Gastroesophageal sphincter (tissue), 4 donors: Measurements from ENCODE around the gene PGBD4. TPM values are rescaled to one million over a fixed set of nuclear protein-coding genes. Genes with fewer than 3 reads are reported as not detected.
A peak's percentile ranks its signal among the peaks of the same experiment; 100 is the strongest.

Experiments
- ATAC-seq: fragments of 150-250 bp; one replicate; pipeline ENCODE4 v1.9.1; 2016; ENCODE audit warnings: mild to moderate bottlenecking, moderate library complexity
- H3K27ac ChIP-seq, 4 donors: fragments of 200-600 bp; sonication (generic) in 3 of 4; 1 replicate in 3 of 4; 2 replicates in 1 of 4; pipeline ENCODE4 v1.5.1; 2016 to 2019
- H3K27me3 ChIP-seq: fragments of 200-600 bp; sonication (generic); one replicate; pipeline ENCODE4 v1.5.1; 2019
- H3K36me3 ChIP-seq, 2 donors: fragments of 200-600 bp; sonication (generic); one replicate each; pipeline ENCODE4 v1.5.1; 2019; ENCODE audit warnings: control low read depth in 1 of 2
- H3K4me1 ChIP-seq, 3 donors: fragments of 200-600 bp; sonication (generic); 1 replicate in 2 of 3; 2 replicates in 1 of 3; pipeline ENCODE4 v1.5.1; 2016 to 2019; ENCODE audit warnings: control low read depth in 2 of 3
- H3K4me3 ChIP-seq, 2 donors: fragments of 200-600 bp; sonication (generic); one replicate each; pipeline ENCODE4 v1.5.1; 2019; ENCODE audit warnings: mild to moderate bottlenecking in 1 of 2, moderate library complexity in 1 of 2
- H3K9me3 ChIP-seq, 3 donors: fragments of 200-600 bp; sonication (generic); one replicate each; pipeline ENCODE4 v1.5.1; 2017 to 2019; ENCODE audit warnings: control low read depth in 2 of 3
- EP300 ChIP-seq: sonication (generic); formaldehyde crosslinking; IDR thresholded peaks from one replicate; pipeline ENCODE4 v1.6.1; 2017; ENCODE audit warnings: antibody characterized with exemption, mild to moderate bottlenecking
- POLR2A ChIP-seq, 2 donors: fragments of 450-650 bp; IDR thresholded peaks; one replicate each; pipeline ENCODE4 v1.6.1; 2017; ENCODE audit warnings: antibody characterized with exemption in 2 of 2, mild to moderate bottlenecking in 2 of 2, moderate library complexity in 1 of 2
- POLR2AphosphoS5 ChIP-seq: sonication (generic); formaldehyde crosslinking; IDR thresholded peaks from one replicate; pipeline ENCODE4 v1.6.1; 2017; ENCODE audit warnings: antibody characterized with exemption
- WGBS, 2 donors: methylation state at CpG; one replicate each; pipeline ENCODE4 v1.1.5; 2018; ENCODE audit warnings: low coverage in 1 of 2; 5-methylcytosine and 5-hydroxymethylcytosine counted together
- total RNA-seq, 4 donors: library from RNA; depleted of rRNA; stranded (reverse); fragments of >200 nt; gene quantifications; one replicate each; pipeline ENCODE4 v1.1.0, GENCODE V29; 2016
- TF ChIP-seq, protein P1 (sequence below), 4 experiments: fragments of 200-600 bp in 2 of 4; fragments of 450-650 bp in 2 of 4; sonication (generic) in 1 of 4; IDR thresholded peaks; one replicate each; pipeline ENCODE4 v1.5.1; 2017 to 2019; ENCODE audit warnings: antibody characterized with exemption in 4 of 4, mild to moderate bottlenecking in 2 of 4, moderate library complexity in 2 of 4

The PGBD4 gene
- total RNA-seq: 1 to 10 TPM in 3 of 4 donors, under 1 TPM in 1; 0.82 to 1.6 (median 1.4) TPM

DNA sequence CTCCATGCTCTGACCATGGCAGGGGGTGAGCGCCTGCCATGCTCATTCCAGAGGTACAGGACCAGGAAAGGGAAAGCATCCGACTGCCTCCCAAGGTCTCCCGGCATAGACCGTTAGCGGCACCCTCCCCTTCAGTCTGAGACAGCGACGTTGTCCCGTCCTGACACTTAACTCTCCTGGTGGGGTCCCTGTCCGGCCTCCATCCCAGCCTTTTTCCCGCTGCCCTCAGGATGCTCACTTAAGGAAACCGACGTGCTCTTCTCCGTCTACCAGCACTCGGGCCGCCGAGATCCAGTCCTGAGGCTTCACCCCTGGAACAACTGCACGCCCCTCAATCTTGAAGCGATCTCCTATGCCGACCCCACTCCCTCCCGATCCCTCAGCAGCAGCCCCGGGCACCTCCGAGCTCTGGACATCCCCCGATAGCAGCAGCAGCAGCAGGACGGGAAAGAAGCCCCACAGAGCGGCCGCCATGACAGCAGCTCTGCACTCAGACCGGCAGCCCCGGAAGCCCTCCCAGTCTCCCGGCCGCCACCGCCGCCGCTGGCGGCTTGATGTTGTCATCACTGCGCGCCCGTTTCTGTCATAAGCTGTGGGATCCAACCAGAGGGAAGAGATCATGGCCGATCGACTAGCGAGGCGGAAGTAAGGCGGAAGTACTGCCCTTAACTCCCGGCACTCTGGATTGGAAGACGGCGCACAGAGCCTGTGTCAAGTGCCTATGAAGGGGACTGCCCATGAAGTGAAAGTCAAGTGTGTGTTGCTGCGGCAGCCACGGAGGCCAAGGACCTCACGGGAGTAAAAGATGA, at the start of gene PGBD4, which contains the start of gene EMC7:
PGBD4 (plus strand) TSS at position 718 of the 809 bp plus-strand sequence. CDS start 449 bp downstream, outside the sequence.
EMC7 (minus strand) TSS at position 497 of the 809 bp plus-strand sequence; CDS start at position 474, 23 bp downstream.
- ATAC-seq: peak; percentile 100
- peak within 1 kb of the TSS; percentile 81 to 91 (median 88) for H3K27ac ChIP-seq
- WGBS, 2 donors: 0% methylated on average over 3 of the region's 48 CpGs; no CpG with 5 or more reads in 1 of the 2 donors
- TF ChIP-seq, protein P1, sequence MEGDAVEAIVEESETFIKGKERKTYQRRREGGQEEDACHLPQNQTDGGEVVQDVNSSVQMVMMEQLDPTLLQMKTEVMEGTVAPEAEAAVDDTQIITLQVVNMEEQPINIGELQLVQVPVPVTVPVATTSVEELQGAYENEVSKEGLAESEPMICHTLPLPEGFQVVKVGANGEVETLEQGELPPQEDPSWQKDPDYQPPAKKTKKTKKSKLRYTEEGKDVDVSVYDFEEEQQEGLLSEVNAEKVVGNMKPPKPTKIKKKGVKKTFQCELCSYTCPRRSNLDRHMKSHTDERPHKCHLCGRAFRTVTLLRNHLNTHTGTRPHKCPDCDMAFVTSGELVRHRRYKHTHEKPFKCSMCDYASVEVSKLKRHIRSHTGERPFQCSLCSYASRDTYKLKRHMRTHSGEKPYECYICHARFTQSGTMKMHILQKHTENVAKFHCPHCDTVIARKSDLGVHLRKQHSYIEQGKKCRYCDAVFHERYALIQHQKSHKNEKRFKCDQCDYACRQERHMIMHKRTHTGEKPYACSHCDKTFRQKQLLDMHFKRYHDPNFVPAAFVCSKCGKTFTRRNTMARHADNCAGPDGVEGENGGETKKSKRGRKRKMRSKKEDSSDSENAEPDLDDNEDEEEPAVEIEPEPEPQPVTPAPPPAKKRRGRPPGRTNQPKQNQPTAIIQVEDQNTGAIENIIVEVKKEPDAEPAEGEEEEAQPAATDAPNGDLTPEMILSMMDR (IDR thresholded peaks at IDR 0.05): peak in 1 of 4 experiments; percentile 11
- TF ChIP-seq EP300 (no peak), POLR2AphosphoS5 (peak; percentile 94), POLR2A (IDR thresholded peaks at IDR 0.05) (peak; percentile 69 to 73)
- no peaks in the 10 kb centered on the region for H3K27me3 ChIP-seq
- H3K36me3 ChIP-seq: no peaks in the 10 kb centered on the region
- H3K9me3 ChIP-seq: no peaks in the 10 kb centered on the region
- peaks cover 0 to 50% (median 9%) of the 10 kb centered on the region in 3 donors for H3K4me1 ChIP-seq
- peak within 1 kb of the TSS; percentile 88 to 90 for H3K4me3 ChIP-seq

DNA sequence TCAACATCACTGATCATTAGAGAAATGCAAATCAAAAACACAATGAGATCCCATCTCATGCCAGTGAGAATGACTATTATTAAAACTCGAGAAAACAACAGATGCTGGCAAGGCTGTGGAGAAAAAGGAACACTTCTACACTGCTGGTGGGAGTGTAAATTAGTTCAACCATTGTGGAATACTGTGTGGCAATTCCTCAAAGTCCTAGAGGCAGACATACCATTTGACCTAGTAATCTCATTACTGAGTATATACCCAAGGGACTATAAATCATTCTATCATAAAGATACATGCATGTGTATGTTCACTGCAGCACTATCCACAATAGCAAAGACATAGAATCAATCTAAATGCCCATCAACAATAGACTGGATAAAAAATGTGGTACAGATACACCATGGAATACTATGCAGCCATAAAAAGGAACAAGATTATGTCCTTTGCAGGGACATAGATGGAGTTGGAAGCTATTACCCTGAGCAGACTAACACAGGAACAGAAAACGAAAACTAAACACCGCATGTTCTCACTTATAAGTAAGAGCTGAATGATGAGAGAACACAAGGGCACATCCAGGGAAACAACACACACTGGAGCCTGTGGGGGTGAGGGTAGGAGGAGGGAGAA, 47.7 kb upstream of the PGBD4 start:
- H3K36me3 ChIP-seq: no peaks in the 10 kb centered on the region
- TF ChIP-seq EP300 (no peak), POLR2A (IDR thresholded peaks at IDR 0.05) (no peak), POLR2AphosphoS5 (no peak)
- TF ChIP-seq, protein P1 (IDR thresholded peaks at IDR 0.05): no peak
- no peak overlapping the region for H3K4me3 ChIP-seq
- no peak overlapping the region for H3K27ac ChIP-seq
- WGBS, 2 donors: 78 to 100% methylated on average over 1 to 3 of the region's 3 CpGs
- no peaks in the 10 kb centered on the region for H3K27me3 ChIP-seq
- no peaks in the 10 kb centered on the region for H3K4me1 ChIP-seq
- peaks cover 0 to 21% (median 0%) of the 10 kb centered on the region in 3 donors for H3K9me3 ChIP-seq
- ATAC-seq: no peak

DNA sequence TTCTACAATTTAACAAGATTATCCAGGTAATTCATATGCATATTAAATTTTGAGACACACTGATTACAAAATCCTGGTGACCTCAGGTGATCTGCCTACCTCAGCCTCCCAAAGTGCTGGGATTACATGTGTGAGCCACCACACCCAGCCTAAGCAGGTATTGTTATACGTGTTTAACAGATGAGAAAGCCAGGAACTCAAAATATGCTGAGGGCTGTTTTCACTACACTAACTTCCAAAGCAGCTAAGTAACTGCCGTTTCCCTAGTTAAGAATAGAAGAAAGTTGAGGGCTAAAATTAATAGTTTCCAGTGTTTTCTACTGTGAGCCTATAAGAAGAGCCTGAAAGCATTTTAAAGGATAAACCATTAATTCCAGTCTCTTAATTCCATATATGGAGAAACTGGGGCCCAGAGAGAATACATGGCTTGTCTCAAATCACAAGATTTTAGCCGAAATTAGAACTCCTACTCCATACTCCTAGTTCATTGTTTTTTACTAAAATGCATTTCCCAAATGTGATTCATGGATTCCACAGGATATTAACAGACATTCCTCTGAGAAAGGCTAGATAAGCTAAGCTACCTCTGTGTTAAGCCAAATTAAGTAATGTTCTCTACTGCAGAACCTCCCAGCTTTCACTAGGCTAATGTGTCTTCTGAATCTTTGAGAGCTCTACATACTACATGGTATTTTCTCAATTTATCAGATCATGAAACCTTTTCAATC, 45.9 kb upstream of the PGBD4 start:
- Histone ChIP-seq H3K27ac (no peak overlapping the region), H3K4me1 (no peaks in the 10 kb centered on the region), H3K4me3 (no peak overlapping the region), H3K36me3 (no peaks in the 10 kb centered on the region), H3K9me3 (peaks cover 0 to 6% (median 0%) of the 10 kb centered on the region in 3 donors), H3K27me3 (no peaks in the 10 kb centered on the region)
- ATAC-seq: no peak
- WGBS, 2 donors: 18 to 40% methylated on average over 2 to 3 of the region's 3 CpGs
- TF ChIP-seq, protein P1 (IDR thresholded peaks at IDR 0.05): no peak
- TF ChIP-seq POLR2A (IDR thresholded peaks at IDR 0.05): no peak
- no peak for TF ChIP-seq EP300
- no peak for TF ChIP-seq POLR2AphosphoS5

DNA sequence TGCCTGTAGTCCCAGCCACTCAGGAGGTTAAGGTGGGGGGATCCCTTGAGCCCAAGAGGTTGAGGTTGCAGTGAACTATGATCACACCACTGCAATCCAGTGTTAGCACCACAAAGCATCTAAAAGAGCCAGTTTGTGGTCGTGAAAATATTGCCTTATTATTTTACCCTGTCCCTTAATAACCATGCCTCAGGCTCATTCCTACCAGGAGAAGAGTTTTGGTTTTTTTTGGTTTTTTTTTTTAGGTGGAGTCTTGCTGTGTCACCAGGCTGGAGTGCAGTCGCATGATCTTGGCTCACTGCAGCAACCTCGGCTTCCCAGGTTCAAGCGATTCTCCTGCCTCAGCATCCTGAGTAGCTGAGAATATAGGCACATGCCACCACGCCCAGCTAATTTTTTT, 45.0 kb upstream of the PGBD4 start:
- WGBS, 2 donors: 73 to 91% methylated on average over 5 of the region's 5 CpGs
- Histone ChIP-seq H3K4me1 (peaks cover 0 to 4% (median 0%) of the 10 kb centered on the region in 3 donors), H3K9me3 (no peaks in the 10 kb centered on the region), H3K27ac (no peak overlapping the region), H3K4me3 (no peak overlapping the region), H3K36me3 (no peaks in the 10 kb centered on the region), H3K27me3 (no peaks in the 10 kb centered on the region)
- no peak for TF ChIP-seq POLR2A (IDR thresholded peaks at IDR 0.05)
- no peak for TF ChIP-seq EP300
- TF ChIP-seq, protein P1 (IDR thresholded peaks at IDR 0.05): no peak
- no peak for TF ChIP-seq POLR2AphosphoS5
- no peak for ATAC-seq
